NCI-H187 treated with DMSO at 0.1 percent for 48 hours (cell line): ENCODE results near the gene MAPK8IP2.
"Not testable (repeated sequence)": the region's sequence is repeated elsewhere in the genome, so short reads cannot be mapped to it uniquely, and the experiment has no call there.

Experiments used
- DNase-seq: peaks from one replicate; lab custom pipeline; 2025; lab: John Stamatoyannopoulos, UW

MAPK8IP2 gene

GRCh38 chr22:50612528-50613221, 12.1 kb downstream of the MAPK8IP2 start:
- DNase-seq: no peak

DNA sequence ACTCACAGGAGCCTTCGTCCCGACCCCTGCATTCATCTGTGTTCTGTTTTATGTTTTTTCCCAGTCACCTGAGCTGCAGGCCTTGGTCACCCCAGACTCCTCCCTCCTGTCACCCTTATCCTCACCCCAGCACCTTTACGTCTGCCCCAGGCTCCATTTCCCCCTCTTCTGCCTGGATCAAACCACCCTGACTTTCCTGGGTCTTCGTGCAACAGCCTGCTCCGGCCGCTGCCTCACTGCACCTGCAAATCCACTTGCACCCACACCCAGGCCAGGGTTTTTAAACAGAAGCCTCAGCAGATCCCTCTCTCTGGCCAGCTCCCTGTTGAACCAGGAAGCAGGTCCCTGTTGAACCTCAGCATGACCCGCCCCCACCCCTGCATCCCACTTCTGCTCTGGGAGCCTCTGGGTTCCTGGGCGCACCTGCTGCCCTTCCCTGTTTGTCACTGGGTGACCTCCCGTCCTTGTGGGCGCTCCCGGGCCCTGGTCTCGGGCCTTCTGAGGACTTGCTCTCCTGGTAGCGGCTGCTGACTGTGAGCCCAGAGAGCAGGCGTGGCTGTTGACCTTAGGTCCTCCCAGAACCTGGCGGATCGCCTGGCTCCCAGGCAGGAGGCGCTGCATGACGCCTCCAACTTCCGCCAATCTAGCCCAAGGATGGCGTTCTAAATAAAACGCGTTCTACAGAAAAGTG, 12.8 kb downstream of the MAPK8IP2 start:
- DNase-seq: no peak

- not testable (repeated sequence) for DNase-seq
Observed at GRCh38 chr22:50614296-50614695, 13.7 kb downstream of the MAPK8IP2 start.

DNA sequence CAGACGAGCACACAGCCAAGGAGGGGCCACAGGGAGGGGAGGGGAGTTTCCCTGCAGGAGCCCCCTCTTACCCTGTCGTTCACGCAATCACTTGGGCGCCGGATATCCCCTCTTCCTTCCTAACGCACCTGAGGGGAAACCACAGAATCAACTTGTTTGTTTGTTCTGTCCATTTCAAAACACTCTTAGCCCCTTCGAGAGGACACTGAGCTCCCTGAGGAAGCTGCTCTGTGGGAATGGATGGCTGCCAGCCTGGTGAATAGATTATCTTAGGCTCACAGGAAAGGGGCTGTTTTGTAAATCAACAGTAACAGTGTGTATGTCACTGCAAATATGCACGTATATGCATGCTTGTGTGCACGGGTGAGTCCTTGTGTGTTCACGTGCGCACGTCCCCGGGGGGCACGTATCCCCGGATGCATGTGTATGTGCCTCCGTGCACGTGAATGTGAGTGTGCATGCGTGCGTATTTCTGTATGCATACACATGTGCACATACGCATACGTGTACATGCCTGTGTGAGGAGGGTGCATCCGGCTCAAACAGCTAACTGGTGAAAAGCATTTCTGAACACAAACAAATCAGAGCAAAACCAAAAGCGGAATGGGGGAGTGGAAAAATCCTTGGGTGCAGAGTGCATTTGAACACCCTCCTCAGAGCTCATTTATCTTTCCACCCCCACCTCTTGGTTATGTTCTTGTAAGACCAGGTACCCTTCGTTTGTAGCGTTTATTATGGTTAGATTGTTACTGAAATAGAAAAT, 20.2 kb downstream of the MAPK8IP2 start:
- no peak for DNase-seq

- DNase-seq: no peak
Observed at GRCh38 chr22:50621356-50621880, 20.8 kb downstream of the MAPK8IP2 start.

DNA sequence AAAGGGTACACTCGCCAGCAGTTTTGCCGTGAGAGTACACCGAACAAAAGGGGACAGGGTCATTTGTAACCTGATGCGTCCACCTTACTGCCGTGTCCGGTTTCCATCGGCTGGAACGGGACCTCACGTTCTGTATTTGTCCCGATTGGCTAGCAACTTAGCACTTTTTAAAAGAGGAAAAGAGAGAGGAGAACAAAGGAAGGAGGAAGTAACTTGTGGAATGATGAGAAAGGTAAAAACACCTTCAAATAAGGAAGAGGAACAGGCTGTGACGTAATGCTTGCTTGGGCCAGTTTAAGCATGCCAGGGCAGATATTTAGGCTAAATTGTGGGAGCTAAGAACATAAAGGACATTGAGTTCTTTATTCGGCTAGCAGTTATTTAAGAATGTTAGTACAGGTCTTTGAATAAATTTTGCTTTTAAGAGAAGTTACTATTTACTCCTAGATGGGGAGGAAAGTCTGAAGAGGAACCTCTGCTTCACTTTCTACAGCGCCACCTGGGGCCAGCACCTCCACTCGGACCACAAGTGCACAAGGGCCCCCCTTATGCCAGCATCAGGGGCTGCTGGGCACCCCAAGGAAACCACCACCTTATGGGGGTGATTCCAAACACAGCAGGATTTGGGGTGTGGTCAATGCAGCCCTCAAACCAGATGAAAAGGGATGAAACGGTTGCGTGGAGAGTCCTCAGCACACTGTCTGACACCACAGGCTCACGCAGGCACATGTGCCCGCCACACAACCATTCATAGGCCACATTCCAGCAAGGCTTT, 21.5 kb downstream of the MAPK8IP2 start:
- DNase-seq: no peak

DNA sequence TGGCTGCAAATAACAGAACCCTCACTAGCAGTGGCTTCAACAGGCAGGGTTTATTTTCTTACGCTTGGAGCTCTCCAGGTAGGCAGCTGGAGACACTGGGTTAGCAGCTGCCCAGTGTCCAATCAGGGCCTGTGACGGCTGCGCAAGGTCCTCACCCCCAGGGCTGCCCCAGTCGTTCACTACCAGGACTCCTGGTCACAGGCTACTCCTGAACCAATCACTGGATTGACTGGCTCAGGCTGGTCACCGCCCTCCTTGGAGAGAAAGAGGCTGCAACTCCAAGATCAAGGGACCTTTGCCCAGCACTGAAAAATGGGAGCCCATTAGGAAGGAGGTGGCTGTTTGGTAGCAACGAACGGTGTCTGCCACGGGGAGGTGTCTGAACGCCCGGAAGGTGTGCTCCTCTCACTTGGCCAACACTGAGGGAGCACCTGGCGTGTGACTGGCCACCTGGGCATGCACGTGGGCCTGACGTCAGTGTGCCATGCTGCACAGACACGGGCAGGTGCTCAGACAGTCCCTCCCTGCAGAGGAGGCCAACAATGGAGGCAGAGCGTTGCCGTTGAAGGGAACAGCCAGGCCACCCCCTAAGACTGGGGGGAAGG, 22.2 kb downstream of the MAPK8IP2 start:
- DNase-seq: no peak

DNA sequence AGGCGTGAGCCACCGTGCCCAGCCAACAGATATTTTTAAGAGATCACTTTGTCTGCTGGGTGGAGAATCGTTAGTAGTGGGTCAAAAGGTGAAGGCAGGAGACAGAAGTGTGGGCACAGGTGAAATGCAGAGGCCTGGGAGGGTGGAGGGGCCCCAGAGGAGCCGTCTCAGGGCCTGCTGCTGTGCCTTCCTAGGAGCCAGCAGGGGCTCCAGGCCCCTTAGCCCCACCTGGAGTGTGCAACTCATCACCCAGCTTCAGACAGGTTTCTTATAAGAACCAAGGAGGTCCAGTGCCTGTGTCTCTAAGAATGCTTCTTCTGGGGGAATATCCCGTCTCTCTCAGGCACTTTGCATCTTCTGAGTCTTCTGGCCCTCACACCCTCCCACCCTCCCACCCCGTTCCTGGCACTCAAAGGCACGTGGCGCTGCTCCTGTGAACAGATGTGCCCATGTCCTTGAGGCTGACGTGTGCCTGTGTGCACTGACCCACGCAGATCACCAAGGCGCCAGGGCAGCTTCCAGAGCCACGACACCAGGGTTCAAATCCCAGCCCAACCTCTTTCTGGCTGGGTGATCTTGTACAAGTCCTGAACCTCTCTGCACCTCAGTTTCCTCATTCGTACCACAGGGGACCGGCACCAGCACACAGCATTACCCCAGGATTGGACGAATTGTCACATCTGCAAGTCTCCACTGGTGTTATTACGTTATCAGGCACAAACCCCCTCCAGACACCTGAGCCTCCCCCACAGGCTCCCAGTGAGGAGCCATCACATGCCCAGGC, 23.9 kb downstream of the MAPK8IP2 start:
- DNase-seq: no peak

DNA sequence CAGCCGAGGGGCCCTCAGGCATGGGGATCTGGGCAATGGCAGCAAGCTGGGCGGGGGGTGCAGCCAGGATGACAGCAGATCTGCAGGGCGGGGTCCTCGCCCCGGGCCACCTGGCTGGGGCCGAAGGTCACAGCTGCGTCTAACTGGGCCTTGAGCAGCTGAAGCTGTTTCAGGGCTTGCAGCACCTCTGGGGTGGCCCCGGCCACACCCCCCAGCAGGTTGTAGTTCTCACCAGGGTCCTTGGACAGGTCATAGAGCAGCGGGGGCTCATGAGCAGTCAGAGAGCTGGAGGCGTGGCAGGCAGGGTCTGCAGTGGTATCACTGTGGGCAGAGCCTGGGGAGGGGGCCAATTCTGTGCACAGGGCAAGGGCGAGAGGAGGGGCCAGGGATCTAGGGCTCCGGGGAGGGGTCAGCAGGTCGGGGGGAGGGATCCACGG, 24.6 kb downstream of the MAPK8IP2 start:
- no peak for DNase-seq

- DNase-seq: no peak
Observed at GRCh38 chr22:50625568-50626313, 25.1 kb downstream of the MAPK8IP2 start.

DNA sequence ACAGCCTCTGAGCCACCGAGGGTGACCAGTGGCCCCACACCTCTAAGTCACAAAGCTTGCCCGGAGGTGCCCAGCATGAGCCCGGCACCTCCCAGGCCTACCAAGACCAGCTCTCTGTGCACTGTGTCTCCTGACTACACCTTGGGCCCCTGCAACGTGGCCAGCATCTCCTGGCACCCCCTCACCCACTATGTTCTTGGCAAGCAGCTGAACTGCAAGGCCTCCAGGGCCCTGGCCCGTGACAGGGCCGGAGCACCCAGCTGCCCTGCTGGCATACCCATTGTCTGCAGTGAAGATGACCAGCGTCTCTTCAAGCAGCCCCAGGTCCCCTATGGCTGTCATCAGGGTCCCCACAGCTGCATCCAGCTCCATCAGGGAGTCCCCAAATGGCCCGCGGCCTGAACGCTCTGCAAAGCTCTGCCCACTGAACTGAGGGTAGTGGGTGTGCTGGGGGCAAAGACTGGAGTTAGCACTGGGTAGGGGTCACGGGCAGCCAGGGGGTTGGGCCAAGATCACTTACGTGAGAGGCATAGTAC, 25.8 kb downstream of the MAPK8IP2 start:
- no peak for DNase-seq

GRCh38 chr22:50626850-50627641, 26.5 kb downstream of the MAPK8IP2 start:
- no peak for DNase-seq

DNA sequence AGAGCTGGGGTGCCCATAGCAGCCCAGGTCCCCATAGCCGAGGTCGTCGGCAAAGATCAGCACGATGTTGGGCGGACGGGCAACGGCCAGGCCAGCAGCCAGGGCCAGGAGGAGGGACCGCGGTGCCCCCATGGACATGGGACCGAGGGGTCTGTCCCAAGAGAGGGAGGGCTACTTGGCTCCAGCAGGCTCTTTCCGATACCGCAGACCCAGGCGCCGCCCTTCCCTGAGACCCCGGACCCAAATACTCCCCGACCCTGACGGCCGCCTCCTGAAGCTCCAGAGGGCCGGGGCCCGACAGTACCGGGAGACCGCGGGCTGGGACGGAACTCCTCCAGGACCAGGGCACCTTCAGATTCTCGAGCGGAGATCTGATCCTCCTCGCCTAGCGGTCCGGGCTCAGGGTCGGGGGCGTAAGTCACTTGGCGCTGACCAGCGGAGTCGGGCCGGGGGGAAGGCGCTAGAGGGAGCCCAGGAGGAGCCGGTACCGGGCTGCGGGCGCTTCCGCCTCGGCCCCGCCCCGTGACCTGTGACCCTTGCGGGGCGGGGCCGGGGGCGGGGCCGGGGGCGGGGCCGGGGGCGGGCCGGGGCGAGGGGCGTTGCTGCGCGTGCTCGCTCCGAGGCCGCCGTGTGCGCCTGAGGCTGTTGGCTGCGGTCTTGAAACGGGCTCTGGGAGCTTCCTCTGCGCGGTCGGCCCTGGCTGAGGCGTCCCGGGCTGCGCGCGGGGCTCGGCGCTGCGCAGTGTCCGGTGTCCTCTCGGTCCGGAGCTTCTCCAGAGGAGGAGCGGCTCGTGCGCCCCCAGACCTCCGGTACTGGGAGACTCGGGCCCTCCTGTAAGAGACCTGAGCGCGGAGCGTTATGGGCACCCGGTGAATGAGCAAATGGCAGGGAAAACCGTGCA, 27.3 kb downstream of the MAPK8IP2 start, which contains the start of gene ARSA:
Gene ARSA, minus strand, starts transcription at position 511 of the 901 bp plus-strand sequence. Its CDS starts 373 bp downstream, at position 138.
- no peak for DNase-seq

GRCh38 chr22:50628543-50629134, 28.0 kb downstream of the MAPK8IP2 start:
- DNase-seq: no peak

DNA sequence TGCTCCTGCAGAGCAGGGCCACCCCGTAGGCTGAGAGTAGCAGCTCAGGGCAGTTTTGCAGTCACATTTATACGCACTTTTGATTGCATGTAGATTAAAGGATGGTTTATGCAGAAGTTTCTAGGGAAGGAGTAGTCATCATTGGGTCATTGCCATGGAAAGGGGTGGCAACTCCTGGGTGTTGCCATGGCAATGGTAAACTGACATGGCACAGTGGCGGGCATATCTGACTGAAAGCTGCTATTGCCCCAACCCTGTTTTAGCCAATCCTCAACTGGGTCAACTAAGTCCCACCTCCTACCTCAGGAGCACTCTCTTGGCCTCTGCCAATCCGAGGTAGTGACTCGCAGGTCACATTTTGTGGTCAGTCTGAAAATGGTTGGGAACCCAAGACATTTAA, 29.8 kb downstream of the MAPK8IP2 start:
- DNase-seq: no peak

- no peak for DNase-seq
Observed at GRCh38 chr22:50633086-50633485, 32.5 kb downstream of the MAPK8IP2 start.

DNA sequence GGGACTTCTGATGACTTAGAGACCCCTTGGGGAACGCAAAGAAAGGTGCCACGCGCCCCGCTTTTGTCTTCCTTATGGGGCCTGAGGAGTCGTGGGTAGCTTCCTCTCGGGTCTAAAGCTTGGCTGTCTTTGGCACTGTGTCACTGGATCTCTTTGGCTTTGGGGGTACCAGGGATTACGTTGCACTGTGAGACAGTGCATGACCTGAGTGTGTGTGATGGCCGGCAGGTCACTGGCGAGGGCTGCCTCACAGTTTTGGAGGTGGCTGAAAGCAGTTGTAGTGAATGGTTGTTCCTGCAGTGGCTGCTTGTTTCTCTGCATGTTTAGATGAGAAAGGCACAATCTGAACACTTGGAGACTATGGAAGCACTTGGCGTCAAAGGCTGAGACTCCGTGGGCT, 33.2 kb downstream of the MAPK8IP2 start:
- DNase-seq: no peak
